KMS-11 (cell line): Measurements from ENCODE around the gene PI16.

ENCODE experiments used
- H2AFZ ChIP-seq: fragments of 200-600 bp; sonication (generic); 2 replicates; pipeline ENCODE4 v1.6.1; 2016; ENCODE audit warnings: antibody characterized with exemption, mixed run types, low read depth
- H3K27ac ChIP-seq: fragments of 200-600 bp; sonication (generic); 2 replicates; pipeline ENCODE4 v1.6.1; 2016; ENCODE audit warnings: mild to moderate bottlenecking, mixed run types
- H3K27me3 ChIP-seq: fragments of 200-600 bp; sonication (generic); 2 replicates; pipeline ENCODE4 v1.6.1; 2017; ENCODE audit warnings: mild to moderate bottlenecking, low read depth, mixed run types, moderate library complexity; ENCODE audit not compliant: insufficient read depth
- H3K36me3 ChIP-seq: fragments of 200-600 bp; sonication (generic); 2 replicates; pipeline ENCODE4 v1.6.1; 2017; ENCODE audit warnings: mild to moderate bottlenecking, mixed run types; ENCODE audit not compliant: insufficient read depth
- H3K4me1 ChIP-seq: fragments of 200-600 bp; sonication (generic); 2 replicates; pipeline ENCODE4 v1.6.1; 2016; ENCODE audit warnings: mild to moderate bottlenecking, low read depth, mixed run types; ENCODE audit not compliant: poor library complexity, severe bottlenecking
- H3K4me2 ChIP-seq: fragments of 200-600 bp; sonication (generic); 2 replicates; pipeline ENCODE4 v1.7.0; 2016; ENCODE audit warnings: mild to moderate bottlenecking, mixed run types
- H3K4me3 ChIP-seq: fragments of 200-600 bp; sonication (generic); IDR thresholded peaks from 2 replicates; pipeline ENCODE4 v1.6.1; 2017; ENCODE audit warnings: low read depth, low read length, mixed read lengths; ENCODE audit not compliant: insufficient read depth
- H3K79me2 ChIP-seq: fragments of 200-600 bp; sonication (generic); 2 replicates; pipeline ENCODE4 v1.6.1; 2016; ENCODE audit warnings: low read depth, mixed run types; ENCODE audit not compliant: insufficient read depth
- H3K9ac ChIP-seq: fragments of 200-600 bp; sonication (generic); 2 replicates; pipeline ENCODE4 v1.6.1; 2016; ENCODE audit warnings: mild to moderate bottlenecking, mixed run types
- H4K20me1 ChIP-seq: fragments of 200-600 bp; sonication (generic); 2 replicates; pipeline ENCODE4 v1.6.1; 2016; ENCODE audit warnings: mild to moderate bottlenecking, mixed run types; ENCODE audit not compliant: insufficient read depth
- CTCF ChIP-seq: fragments of 200-600 bp; sonication (generic); conservative IDR thresholded peaks from 2 replicates; pipeline ENCODE4 v1.6.1; 2017; ENCODE audit warnings: low read depth, mild to moderate bottlenecking, antibody characterized with exemption, low read length, moderate library complexity, mixed read lengths

Gene PI16

GRCh38 chr6:36970892-36971842 is 16.6 kb downstream of the PI16 start:
- Histone ChIP-seq H3K27me3 (no peaks in the 10 kb centered on the region), H2AFZ (no peak overlapping the region), H3K27ac (no peak overlapping the region), H3K4me3 (no peak overlapping the region), H3K4me2 (no peak overlapping the region), H3K79me2 (no peaks in the 10 kb centered on the region), H3K9ac (no peak overlapping the region), H3K36me3 (peaks cover 9% of the 10 kb centered on the region; the same call in 1 of the 2 replicates), H3K4me1 (no peaks in the 10 kb centered on the region), H4K20me1 (no peaks in the 10 kb centered on the region)
- TF ChIP-seq CTCF: no peak

GRCh38 chr6:36971921-36972673 is 17.6 kb downstream of the PI16 start:
- H3K27me3 ChIP-seq: no peaks in the 10 kb centered on the region
- no peaks in the 10 kb centered on the region for H4K20me1 ChIP-seq
- TF ChIP-seq CTCF: no peak
- peaks cover 9% of the 10 kb centered on the region; the same call in 1 of the 2 replicates for H3K36me3 ChIP-seq
- no peak overlapping the region for H3K9ac ChIP-seq
- H3K4me1 ChIP-seq: no peaks in the 10 kb centered on the region
- no peaks in the 10 kb centered on the region for H3K79me2 ChIP-seq
- no peak overlapping the region for H3K27ac ChIP-seq
- H3K4me3 ChIP-seq: no peak overlapping the region
- no peak overlapping the region for H2AFZ ChIP-seq
- H3K4me2 ChIP-seq: no peak overlapping the region

GRCh38 chr6:36973190-36973589 is 18.7 kb downstream of the PI16 start:
- H3K4me2 ChIP-seq: no peak overlapping the region
- no peaks in the 10 kb centered on the region for H3K4me1 ChIP-seq
- no peak overlapping the region for H3K4me3 ChIP-seq
- H3K27me3 ChIP-seq: no peaks in the 10 kb centered on the region
- no peak overlapping the region for H3K27ac ChIP-seq
- no peak overlapping the region for H3K9ac ChIP-seq
- H2AFZ ChIP-seq: no peak overlapping the region
- no peak for TF ChIP-seq CTCF
- H3K36me3 ChIP-seq: peaks cover 9% of the 10 kb centered on the region; the same call in 1 of the 2 replicates
- H4K20me1 ChIP-seq: no peaks in the 10 kb centered on the region
- no peaks in the 10 kb centered on the region for H3K79me2 ChIP-seq

- Histone ChIP-seq H3K4me3 (no peak overlapping the region), H3K27me3 (no peaks in the 10 kb centered on the region), H4K20me1 (no peaks in the 10 kb centered on the region), H2AFZ (no peak overlapping the region), H3K36me3 (peaks cover 9% of the 10 kb centered on the region; the same call in 1 of the 2 replicates), H3K27ac (no peak overlapping the region), H3K4me2 (no peak overlapping the region), H3K79me2 (no peaks in the 10 kb centered on the region), H3K9ac (no peak overlapping the region), H3K4me1 (no peaks in the 10 kb centered on the region)
- no peak for TF ChIP-seq CTCF
These were observed 19.1 kb downstream of the PI16 start for GRCh38 chr6:36973647-36974046.
